ENCODE results near the gene TM2D1.
"Not testable (repeated sequence)": the region's sequence is repeated elsewhere in the genome, so short reads cannot be mapped to it uniquely, and the experiment has no call there.

The TM2D1 gene

DNA sequence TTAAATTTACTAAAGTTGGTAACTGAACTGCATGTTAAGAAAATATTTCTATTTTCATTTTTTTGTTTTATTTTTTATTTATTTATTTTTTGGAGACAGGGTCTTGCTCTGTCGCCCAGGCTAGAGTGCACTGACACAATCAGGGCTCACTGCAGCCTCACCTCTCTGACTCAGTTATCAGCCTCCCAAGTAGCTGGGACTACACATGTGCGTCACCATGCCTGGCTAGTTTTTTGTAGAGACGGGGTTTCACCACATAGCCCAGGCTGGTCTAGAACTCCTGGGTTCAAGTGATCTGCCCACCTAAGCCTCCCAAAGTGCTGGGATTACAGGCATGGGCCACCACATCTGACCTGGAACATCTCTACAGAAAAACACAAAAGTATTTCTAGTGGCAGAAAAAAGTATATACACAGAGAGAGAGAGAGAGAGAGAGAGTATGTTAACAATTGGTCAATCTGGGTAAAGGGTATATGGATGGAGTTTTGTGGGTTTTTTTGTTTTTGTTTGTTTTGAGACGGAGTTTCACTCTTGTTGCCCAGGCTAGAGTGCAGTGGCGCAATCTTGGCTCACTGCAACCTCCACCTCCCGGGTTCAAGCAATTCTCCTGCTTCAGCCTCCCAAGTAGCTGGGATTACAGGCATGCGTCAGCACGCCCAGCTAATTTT, 5.8 kb downstream of the TM2D1 start:
- not testable (repeated sequence) for DNase-seq (ENCODE audit: low read depth in 2 of 3, low spot score in 1 of 3)

DNA sequence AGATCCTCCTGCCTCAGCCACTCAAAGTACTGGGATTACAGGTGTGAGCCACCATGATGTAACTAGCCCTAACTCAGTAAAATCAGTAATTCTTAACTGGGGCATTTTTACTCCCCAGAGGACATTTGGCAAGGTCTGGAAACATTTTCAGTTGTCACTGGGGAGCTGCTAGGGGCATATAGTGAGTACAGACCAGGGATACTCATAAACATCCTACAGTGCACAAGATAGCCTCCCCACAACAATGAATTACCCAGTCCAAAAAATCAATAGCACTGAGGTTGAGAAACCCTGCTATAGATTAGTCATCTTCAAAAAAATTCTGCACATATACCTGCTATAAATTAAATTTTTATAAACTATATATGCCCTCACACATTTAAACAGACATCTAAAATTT, 13.0 kb downstream of the TM2D1 start:
- DNase-seq (ENCODE audit: low read depth in 2 of 3, low spot score in 1 of 3), result no peak

DNA sequence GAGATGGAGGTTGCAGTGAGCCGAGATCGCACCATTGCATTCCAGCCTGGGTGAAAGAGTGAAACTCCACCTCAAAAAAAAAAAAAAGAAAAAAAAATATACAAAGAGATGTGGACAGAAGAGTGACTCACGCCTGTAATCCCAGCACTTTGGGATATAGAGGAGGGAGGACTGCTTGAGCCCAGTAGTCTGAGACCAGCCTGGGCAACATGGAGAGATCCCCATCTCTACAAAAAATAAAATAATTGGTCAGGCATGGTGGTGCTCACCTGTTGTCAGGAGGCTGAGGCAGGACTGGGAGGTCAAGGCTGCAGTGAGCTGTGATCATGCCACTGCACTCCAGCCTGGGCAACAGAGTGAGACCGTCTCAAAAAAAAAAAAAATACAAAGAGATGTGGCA, 13.7 kb downstream of the TM2D1 start:
- not testable (repeated sequence) for DNase-seq (ENCODE audit: low read depth in 2 of 3, low spot score in 1 of 3)

DNA sequence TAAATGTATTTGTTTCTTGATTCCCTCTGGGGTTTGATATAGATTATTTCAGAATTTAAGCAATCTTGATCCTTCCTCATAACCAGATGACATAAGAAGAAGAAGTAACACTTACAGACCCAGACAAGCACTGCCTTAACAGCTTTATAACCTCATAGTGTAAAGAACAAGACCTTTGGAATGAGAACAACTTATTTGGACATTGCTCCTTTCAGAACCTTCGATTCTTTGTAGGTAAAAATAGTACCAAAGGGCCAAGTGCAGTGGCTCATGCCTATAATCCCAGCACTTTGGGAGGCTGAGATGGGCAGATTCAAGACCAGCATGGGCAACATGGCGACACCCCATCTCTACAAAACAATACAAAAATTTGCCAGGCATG, 15.0 kb downstream of the TM2D1 start:
- DNase-seq (ENCODE audit: low read depth in 2 of 3, low spot score in 1 of 3), result no peak

DNA sequence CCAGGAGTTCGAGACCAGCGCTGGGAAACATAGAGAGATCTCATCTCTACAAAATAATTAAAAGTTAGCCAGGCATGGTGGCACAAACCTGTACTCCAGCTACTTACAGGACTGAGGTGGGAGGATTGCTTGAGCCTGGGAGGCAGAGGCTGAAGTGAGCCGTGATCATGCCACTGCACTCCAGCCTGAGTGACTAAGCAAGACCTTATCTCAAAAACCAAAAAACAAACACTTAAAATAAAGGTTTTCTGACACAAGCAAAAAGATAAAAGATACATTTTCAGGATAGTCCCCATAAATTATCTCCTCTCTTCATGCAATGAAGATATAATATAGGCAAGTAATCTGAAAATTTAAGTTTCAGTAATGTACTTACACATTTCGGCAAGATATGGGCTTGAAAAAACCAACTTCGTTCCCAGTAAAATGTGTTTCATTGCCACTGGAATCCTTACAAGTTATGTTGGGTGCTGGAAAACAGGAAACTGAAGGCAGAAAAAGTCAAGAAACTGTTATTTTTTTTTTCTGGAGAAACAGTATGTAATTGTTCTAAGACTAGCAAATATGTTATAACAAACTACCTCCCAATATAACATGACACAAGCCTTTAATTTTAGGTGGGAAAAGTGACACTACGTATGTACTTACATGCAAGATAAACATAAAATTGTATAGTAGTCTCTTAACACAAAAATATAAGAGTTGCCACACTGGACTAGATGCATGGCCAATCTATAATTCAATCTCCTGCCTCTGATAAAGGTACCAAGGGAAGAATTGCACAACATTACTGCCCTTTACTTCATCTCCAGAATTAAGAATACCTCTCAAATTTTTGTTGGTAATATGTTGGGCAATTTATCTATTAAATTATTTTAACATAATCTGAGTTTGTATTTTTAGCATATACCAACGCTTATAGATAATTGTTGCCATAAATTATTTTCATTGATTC, 15.7 kb downstream of the TM2D1 start:
- DNase-seq (ENCODE audit: low read depth in 2 of 3, low spot score in 1 of 3), result no peak

DNA sequence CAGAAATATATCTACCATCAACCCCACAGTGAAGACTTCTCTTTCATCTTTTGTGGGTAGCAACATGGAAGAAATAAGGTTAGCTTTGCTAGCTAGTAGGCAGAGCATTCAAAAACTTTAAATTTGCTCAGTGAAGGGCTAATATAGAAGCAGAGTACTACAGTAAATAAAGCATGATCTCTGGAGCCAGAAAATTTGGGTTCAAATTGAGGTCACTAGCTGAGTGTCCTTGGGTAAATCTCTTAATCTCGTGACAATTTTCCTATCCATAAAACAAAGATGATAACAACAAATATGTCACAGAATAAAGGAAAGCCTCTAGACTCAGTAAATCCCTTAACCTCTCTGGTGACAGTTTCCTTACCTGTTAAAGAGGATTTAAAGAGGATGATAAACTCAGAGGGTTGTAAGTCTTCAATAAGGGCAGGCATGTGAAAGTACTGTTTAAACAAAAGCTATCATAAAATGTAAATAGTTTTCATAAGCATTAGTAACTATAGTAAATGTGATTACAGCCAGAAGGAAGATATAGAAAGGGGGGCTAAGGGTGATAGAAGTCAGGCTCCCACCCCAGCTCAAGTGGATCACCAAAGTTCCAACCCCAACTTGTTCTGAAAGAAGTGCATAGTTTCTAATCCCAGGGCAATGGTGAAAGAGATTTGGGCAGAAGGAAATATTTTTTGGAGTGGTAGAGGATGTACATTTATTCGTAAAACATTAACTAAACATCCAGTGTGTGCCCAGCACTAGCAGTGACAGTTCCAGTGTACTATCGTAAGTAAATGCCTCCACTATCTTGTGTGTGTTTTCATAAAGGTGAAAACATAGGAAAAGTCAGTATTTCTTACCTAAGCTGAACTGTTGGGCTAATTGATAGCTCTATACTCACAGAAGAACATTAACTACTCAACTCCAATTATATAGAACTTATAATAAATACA, 24.8 kb downstream of the TM2D1 start:
- no peak for DNase-seq (ENCODE audit: low read depth in 2 of 3, low spot score in 1 of 3)

DNA sequence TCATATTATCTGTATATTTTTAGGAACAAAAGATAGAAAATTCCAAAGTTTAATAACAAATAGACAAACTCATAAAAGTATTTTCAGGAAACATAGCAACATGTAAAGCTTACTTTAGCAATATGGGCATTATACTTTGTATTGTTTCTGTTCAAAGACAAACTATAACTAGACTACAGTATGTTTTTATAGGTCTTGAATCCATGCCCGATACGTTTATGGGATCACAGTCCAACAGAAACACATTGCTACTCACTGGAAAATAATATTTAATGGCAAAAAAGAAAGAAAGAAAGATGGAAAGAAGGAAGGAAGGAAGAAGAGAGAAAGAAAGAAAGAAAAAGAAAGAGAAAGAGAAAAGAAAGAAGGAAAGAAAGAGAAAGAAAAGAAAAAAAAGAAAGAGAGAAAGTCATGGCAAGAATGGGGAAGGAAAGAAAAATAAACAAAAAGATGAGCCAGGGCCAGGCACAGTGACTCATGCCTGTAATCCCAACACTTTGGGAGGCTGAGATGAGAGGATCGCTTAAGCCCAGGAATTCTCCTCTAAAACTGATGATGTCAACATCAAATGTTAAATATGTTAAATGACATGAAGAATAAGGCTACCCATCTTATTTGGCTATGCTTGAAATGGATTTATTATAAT, 32.7 kb downstream of the TM2D1 start:
- DNase-seq (ENCODE audit: low read depth in 2 of 3, low spot score in 1 of 3), result no peak

DNA sequence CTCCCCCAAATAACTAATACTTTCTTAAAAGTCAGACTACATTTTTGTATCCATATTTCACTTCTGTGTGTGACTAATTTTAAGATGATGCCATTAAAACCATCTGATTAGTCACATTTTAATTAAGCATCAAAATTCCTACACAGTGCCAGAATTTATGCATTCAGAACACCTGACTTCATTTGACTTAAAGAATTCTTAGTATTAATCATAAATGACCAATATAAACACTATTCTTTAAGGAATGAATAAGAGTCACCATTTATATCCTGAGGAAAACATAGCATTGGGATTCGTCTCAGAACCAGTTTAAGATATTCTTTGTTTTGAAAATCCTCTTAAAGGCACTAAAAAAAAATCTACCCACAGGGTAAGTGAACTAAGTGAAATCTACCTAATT, 37.0 kb downstream of the TM2D1 start:
- no peak for DNase-seq (ENCODE audit: low read depth in 2 of 3, low spot score in 1 of 3)

DNA sequence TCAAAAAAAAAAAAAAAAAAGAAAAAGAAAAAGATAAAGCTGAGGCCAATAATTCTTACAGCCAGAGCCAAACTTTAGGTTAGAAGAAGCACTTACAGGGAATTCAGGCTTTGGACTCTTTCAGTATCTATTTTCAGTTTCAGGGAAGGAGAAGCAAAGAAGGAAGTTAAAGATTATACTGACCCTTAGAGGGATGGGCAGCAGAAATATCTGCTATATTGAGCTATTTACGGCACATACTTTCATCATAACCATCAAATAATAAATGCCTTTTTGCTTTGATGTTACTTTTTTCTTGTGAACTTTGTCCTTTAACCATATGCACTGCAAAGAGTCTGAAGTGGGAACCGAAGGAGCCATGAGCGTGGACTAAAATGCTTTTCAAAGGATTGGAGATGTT, 42.0 kb downstream of the TM2D1 start:
- no peak for DNase-seq (ENCODE audit: low read depth in 2 of 3, low spot score in 1 of 3)

DNA sequence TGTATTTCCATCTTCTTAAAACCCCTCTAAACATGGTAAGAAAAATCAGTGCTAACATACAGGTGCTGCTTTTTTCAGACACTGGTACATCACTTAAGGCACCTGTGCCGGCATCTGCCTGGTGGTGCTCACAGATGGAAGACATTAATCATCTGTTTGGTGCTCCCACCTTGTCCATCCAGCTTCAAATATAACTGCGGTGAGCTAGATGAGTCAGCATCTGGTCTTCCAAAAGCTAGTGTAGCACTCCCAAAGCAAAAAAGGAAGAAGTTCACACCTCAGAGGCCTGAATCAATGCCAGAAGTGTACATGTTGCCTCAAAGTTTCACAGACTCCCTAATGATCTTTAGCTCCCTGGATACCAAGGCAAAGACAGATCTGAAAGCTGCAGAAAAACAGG, 44.4 kb downstream of the TM2D1 start:
- no peak for DNase-seq (ENCODE audit: low read depth in 2 of 3, low spot score in 1 of 3)

DNA sequence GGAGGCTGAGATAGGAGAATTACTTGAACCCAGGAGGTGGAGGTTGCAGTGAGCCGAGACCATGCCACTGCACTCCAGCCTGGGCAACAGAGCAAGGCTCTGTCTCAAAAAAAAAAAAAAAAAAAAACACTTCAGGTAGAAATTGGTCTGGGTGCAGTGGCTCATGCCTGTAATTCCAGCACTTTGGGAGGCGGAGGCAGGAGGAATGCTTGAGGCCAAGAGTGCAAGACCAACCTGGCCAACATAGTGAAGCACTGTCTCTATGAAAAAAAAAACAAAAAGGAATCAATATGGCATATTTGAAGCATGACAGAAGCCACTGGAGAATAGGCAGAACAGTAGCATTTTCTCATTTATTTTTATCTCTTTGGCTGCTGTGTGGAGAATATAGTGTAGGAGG, 48.1 kb downstream of the TM2D1 start:
- not testable (repeated sequence) for DNase-seq (ENCODE audit: low read depth in 2 of 3, low spot score in 1 of 3)

DNA sequence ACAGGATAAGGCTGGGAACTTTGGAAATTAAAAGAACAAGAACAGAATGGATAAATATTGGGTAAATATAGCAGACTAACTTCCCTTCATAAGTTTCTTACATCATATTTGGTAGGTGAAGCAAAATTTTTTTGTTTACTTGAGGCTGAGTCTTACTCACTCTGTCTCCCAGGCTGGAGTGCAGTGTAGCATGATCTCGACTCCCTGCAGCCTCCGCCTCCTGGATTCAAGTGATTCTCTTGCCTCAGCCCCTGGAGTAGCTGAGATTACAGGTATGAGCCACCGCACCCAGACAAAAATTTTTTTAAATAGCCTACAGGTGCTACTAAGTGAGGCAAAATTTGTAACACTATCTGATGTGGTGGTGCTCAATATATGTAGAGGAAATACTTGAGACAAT, 50.7 kb downstream of the TM2D1 start:
- DNase-seq (ENCODE audit: low read depth in 2 of 3, low spot score in 1 of 3), result no peak

DNA sequence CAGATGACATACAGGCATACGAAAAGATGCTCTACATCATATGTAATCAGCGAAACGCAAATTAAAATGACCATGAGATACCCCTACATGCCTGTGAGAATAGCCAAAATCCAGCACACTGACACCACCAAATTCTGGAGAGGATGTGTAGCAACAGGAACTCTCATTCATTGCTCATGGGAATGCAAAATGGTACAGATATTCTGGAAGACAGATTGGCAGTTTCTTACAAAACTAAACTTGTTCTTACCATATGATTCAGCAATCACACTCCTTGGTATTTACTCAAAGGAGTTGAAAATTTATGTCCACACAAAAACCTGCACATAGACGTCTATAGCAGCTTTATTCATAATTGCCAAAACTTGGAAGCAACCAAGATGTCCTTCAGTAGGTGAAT, 52.6 kb downstream of the TM2D1 start:
- DNase-seq (ENCODE audit: low read depth in 2 of 3, low spot score in 1 of 3), result no peak

DNA sequence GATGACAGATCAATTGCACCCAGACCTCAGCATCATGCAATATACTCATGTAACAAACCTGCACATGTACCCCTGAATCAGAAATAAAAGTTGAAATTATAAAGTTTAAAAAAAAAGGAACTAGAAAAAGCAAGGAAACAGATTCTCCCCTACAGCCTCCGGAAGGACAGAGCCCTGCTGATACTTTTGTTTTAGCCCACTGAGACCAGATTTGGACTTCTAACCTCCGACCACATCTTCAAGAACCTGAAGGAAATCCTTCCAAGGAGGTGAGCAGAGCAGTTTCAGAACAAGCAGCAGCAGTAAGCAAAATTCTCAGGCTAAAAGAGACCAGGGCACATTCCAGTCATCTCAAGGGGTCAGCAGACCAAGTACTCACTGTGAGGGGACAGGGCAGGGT, 54.5 kb downstream of the TM2D1 start:
- no peak for DNase-seq (ENCODE audit: low read depth in 2 of 3, low spot score in 1 of 3)

DNA sequence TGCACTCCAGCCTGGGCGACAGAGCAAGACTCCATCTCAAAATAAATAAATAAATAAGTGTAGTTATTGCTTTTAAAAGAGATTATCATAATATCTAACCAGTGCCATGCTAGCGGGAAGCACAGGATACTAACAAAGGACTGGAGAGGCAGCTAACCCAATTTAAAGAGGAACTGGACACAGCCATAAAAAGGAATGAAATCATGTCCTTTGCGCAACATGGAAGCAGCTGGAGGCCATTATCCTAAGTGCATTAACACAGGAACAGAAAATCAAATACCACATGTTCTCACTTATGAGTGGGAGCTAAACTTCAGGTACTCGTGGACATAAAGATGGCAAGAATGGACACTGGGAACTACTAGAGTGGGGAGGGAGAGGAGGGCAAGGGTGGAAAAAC, 54.9 kb downstream of the TM2D1 start:
- no peak for DNase-seq (ENCODE audit: low read depth in 2 of 3, low spot score in 1 of 3)

DNA sequence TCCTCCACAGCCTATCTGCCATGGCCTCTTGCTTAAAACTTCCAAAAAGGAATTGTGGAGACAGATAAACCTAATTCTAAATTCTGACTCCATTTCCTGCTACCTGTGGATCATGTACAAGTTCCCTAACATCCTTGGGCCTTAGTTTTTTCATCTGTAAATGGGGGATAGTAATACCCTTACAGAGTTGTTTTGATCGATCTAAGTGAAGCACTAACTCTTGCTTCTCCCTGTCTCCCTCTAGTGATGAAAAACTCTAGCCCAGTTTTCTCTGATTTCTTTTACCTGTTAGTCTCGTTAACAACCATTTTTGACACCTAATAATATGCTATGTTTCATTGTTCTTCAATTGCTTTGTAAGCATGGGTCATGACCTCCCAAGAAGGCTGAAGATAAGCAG, 65.9 kb downstream of the TM2D1 start:
- no peak for DNase-seq (ENCODE audit: low read depth in 2 of 3, low spot score in 1 of 3)

DNA sequence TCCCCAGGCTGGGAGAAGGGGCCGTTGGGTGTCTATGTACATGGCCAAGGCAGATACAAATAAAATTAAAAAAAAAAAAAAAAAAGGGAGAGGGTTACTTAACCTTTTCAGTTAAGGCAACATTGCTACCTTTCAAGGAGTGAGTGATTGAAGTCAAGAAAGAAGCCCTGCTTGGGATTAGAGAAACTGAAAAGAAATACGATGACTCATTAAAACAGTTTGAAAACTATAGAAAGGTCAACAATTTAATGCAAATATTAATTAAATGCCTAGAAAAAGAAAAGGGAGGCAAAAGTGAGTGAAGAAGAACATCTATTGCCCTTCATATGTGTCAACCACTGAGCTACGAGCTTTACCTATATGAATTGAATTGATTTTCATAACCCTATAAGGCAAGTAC, 69.5 kb downstream of the TM2D1 start:
- no peak for DNase-seq (ENCODE audit: low read depth in 2 of 3, low spot score in 1 of 3)

DNA sequence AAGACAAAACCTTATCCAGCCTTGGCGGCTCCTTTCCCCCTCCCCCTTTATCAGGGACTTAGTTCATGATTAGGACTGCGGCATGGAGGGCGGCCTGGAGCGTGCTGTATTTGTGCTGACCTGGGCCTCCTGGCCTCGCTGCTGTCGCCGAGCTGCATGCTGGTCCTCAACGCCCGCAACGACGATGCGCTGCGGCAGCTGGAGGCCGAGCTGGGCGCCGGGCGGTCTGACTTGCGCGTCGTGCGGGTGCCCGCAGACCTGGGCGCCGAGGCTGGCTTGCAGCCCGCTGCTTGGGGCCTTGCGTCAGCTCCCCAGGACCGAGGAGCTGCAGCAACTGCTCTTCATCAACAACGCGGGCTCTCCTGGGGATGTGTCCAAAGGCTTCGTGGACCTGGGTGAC, 70.9 kb downstream of the TM2D1 start:
- DNase-seq (ENCODE audit: low read depth in 2 of 3, low spot score in 1 of 3), result no peak

DNA sequence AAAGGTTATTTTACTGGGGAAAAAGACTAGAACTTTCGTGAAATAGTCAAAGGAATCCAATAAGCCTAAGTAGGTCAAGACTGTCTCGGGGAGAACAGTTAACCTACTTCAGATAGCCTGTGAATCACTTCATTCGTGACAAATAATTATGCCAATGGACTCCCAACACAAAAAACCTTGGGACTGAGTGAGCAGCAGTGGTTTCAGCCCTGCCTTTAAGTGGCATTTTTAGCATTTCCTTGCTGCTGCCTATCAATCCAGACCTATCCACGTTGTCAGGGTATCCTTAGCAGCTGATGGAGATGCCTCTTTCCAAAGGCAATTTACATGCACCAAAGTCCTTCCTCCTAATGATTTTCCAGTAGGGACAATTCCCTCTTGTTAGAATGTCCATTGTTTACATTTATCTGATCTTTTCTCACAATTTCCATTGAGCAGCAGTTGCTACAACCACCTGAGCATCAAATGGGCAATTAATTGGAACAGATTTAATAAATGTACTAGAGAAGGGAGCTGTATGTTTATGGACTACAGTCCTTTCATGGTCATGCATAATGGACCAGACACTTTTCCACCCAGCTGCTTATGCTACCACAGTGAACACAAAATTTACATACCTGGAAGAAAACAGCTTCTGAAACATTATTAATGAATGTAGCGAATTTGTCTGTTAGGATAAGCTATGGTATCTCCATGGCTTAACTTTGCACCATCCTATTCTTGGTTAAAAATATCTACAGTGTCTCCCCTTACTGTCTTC, 75.8 kb downstream of the TM2D1 start:
- no peak for DNase-seq (ENCODE audit: low read depth in 2 of 3, low spot score in 1 of 3)

DNA sequence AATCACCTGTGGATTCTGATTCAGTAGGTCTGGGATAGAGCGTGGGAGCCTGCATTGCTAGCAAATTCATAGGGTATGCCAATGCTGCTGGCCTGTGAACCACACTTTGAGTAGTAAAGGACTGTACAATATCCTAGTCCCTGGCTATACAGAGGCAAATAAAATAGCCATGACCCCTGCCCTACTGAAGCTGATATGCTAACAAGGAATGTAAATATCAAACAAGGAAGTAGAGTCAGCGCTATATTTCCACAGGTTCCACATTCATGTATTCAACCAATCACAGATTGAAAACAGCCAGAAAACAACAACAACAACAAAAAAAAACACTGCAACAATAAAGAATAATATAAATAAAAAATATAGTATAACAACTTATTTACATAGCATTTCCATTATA, 77.8 kb downstream of the TM2D1 start:
- no peak for DNase-seq (ENCODE audit: low read depth in 2 of 3, low spot score in 1 of 3)

Data from stimulated activated CD4-positive, alpha-beta T cell treated with anti-CD3 and anti-CD28 coated beads, Interleukin-12 subunit alpha, Interleukin-12 subunit beta, amount 100 ng/mL, for 48 hours (primary cell).